HCT116 (cell line): Measurements from ENCODE around the gene PRKAR1A. TPM values are rescaled to one million over a fixed set of nuclear protein-coding genes. Genes with fewer than 3 reads are reported as not detected.

Experiments
- ATAC-seq: fragments of 200-7000 bp; cut with Tn5 transposase; 2 replicates; pipeline ENCODE4 v1.9.1; 2020; ENCODE audit warnings: mild to moderate bottlenecking, moderate library complexity
- BruUV-seq: library from RNA; stranded (reverse); fragments of 400-500 nt; replicated peaks from 2 replicates; lab custom pipeline; 2021; lab: Mats Ljungman, UMichigan
- CTCF ChIA-PET: fragments of 300-600 bp; sonication (Branson Sonifier 250); formaldehyde crosslinking; loops from one replicate; lab custom pipeline; 2021; ENCODE audit warnings: antibody characterized with exemption; lab: Charles Lee
- POLR2A ChIA-PET: fragments of 300-600, 350-600 bp; sonication (Branson Sonifier 250); formaldehyde crosslinking; loops from one replicate; lab custom pipeline; 2021; ENCODE audit warnings: antibody characterized with exemption; lab: Charles Lee
- RAD21 ChIA-PET, 2 experiments: fragments of 300-600 bp; sonication (Branson Sonifier 250); formaldehyde crosslinking; loops; one replicate each; lab custom pipeline; 2023; ENCODE audit warnings: low total read pairs in 2 of 2; ENCODE audit not compliant: uncharacterized antibody in 2 of 2, unreplicated experiment in 2 of 2, low non-redundant PET in 1 of 2; lab: Charles Lee
- DNase-seq: peaks from one replicate; pipeline ENCODE4 v3.0.0-alpha.2; 2010; ENCODE audit warnings: low read depth, low spot score
- H2AFZ ChIP-seq: fragments of 200-600 bp; shearing (Covaris generic), sonication (generic); 2 replicates; pipeline ENCODE4 v1.6.1; 2017; ENCODE audit warnings: low read depth, mixed run types, mixed read lengths, antibody characterized with exemption, low read length; ENCODE audit not compliant: poor library complexity, severe bottlenecking
- H3K27ac ChIP-seq: 2 replicates; pipeline ENCODE4 v1.5.1; 2012; ENCODE audit warnings: low read depth, low read length
- H3K27me3 ChIP-seq: fragments of 200-600 bp; sonication (generic); 2 replicates; pipeline ENCODE4 v1.6.1; 2016; ENCODE audit warnings: mixed run types, low read length, mixed read lengths; ENCODE audit not compliant: insufficient read depth
- H3K36me3 ChIP-seq, 2 experiments: fragments of 200-500 bp in 1 of 2; fragments of 200-600 bp in 1 of 2; sonication (Bioruptor generic) in 1 of 2; sonication (generic) in 1 of 2; 2 replicates each; pipeline versions ENCODE4 v1.5.1 to v1.6.1; 2014 to 2016; ENCODE audit warnings: low read length in 2 of 2, inconsistent platforms in 1 of 2, mixed read lengths in 1 of 2, mixed run types in 1 of 2; ENCODE audit not compliant: insufficient read depth in 2 of 2, control insufficient read depth in 1 of 2
- H3K4me1 ChIP-seq, 2 experiments: fragments of 200-600 bp in 1 of 2; sonication (generic) in 1 of 2; 2 replicates each; pipeline versions ENCODE4 v1.5.1 to v1.6.1; 2012 to 2017; ENCODE audit warnings: low read length in 2 of 2, inconsistent platforms in 1 of 2, mild to moderate bottlenecking in 1 of 2, mixed read lengths in 1 of 2, mixed run types in 1 of 2, moderate library complexity in 1 of 2; ENCODE audit not compliant: insufficient read depth in 2 of 2, control insufficient read depth in 1 of 2
- H3K4me2 ChIP-seq: fragments of 200-600 bp; sonication (generic); 2 replicates; pipeline ENCODE4 v1.6.1; 2017; ENCODE audit warnings: mixed run types, low read length, mixed read lengths
- H3K4me3 ChIP-seq, 2 experiments: fragments of 200-600 bp in 1 of 2; sonication (generic) in 1 of 2; replicated peaks in 1 of 2; 2 replicates each; pipeline ENCODE4 v1.5.1; 2011 to 2016; ENCODE audit warnings: low read length in 2 of 2, control low read depth in 1 of 2, low read depth in 1 of 2, mild to moderate bottlenecking in 1 of 2, mixed read lengths in 1 of 2, mixed run types in 1 of 2
- H3K79me2 ChIP-seq: fragments of 200-600 bp; sonication (generic); 2 replicates; pipeline ENCODE4 v1.6.1; 2017; ENCODE audit warnings: mild to moderate bottlenecking, mixed run types, low read length, moderate library complexity, mixed read lengths; ENCODE audit not compliant: insufficient read depth
- H3K9ac ChIP-seq: fragments of 200-600 bp; sonication (generic); 2 replicates; pipeline ENCODE4 v1.6.1; 2016; ENCODE audit warnings: low read length, mixed read lengths
- H3K9me2 ChIP-seq: fragments of 200-600 bp; sonication (generic), shearing (Covaris generic); 2 replicates; pipeline ENCODE4 v1.6.1; 2017; ENCODE audit warnings: mixed run types, mild to moderate bottlenecking, moderate library complexity; ENCODE audit not compliant: insufficient read depth
- H3K9me3 ChIP-seq, 2 experiments: fragments of 200-500 bp in 1 of 2; fragments of 200-600 bp in 1 of 2; sonication (Bioruptor generic) in 1 of 2; sonication (generic) in 1 of 2; 2 replicates each; pipeline ENCODE4 v1.6.1; 2014 to 2017; ENCODE audit warnings: low read length in 2 of 2, mixed read lengths in 2 of 2, inconsistent platforms in 1 of 2, low read depth in 1 of 2, mild to moderate bottlenecking in 1 of 2, mixed run types in 1 of 2, moderate library complexity in 1 of 2; ENCODE audit not compliant: control insufficient read depth in 1 of 2, insufficient read depth in 1 of 2
- H4K20me1 ChIP-seq: fragments of 200-600 bp; sonication (generic), shearing (Covaris generic); 2 replicates; pipeline ENCODE4 v1.6.1; 2017; ENCODE audit warnings: mixed run types, mild to moderate bottlenecking, moderate library complexity; ENCODE audit not compliant: insufficient read depth
- CEBPB ChIP-seq: IDR thresholded peaks from 2 replicates; pipeline ENCODE4 v1.6.1; 2012; ENCODE audit warnings: low read depth
- ELF1 ChIP-seq: IDR thresholded peaks from 2 replicates; pipeline ENCODE4 v1.6.1; 2012; ENCODE audit warnings: low read depth, borderline replicate concordance
- POLR2A ChIP-seq: IDR thresholded peaks from 2 replicates; pipeline ENCODE4 v1.7.0; 2011; ENCODE audit warnings: borderline replicate concordance; ENCODE audit not compliant: insufficient read depth, insufficient read length; ENCODE audit errors: extremely low read depth
- SIN3A ChIP-seq: IDR thresholded peaks from 2 replicates; pipeline ENCODE4 v1.6.1; 2012; ENCODE audit warnings: low read depth
- SP1 ChIP-seq: IDR thresholded peaks from 2 replicates; pipeline ENCODE4 v1.6.1; 2012; ENCODE audit warnings: low read depth
- TCF7L2 ChIP-seq: IDR thresholded peaks from 2 replicates; pipeline ENCODE4 v1.7.0; 2011; ENCODE audit warnings: borderline replicate concordance, inconsistent platforms; ENCODE audit not compliant: insufficient read depth, insufficient read length; ENCODE audit errors: extremely low read depth
- YY1 ChIP-seq: IDR thresholded peaks from 2 replicates; pipeline ENCODE4 v1.6.1; 2011; ENCODE audit warnings: low read length, low read depth, moderate library complexity, mild to moderate bottlenecking; ENCODE audit not compliant: insufficient replicate concordance; ENCODE audit errors: extremely low read depth
- ZNF274 ChIP-seq: fragments of 200-500 bp; sonication (Bioruptor generic); IDR thresholded peaks from 2 replicates; pipeline ENCODE4 v1.6.1; 2014; ENCODE audit warnings: mild to moderate bottlenecking, low read depth, low read length, inconsistent platforms
- intact Hi-C: fragments of 100-400 bp; cut with micrococcal nuclease; formaldehyde crosslinking; loops from 2 replicates; pipeline ENCODE4 v1.10.0; 2022
- total RNA-seq: library from RNA; stranded (reverse); gene quantifications from one replicate; pipeline ENCODE4 v1.2.1, GENCODE V29; 2021; ENCODE audit not compliant: unreplicated experiment
- TF ChIP-seq, protein P1 (sequence below), 3 experiments: fragments of 200-600 bp in 1 of 3; sonication (generic) in 1 of 3; IDR thresholded peaks in 2 of 3; conservative IDR thresholded peaks in 1 of 3; 2 replicates each; pipeline ENCODE4 v1.5.1; 2012 to 2017; ENCODE audit warnings: low read depth in 2 of 3, low read length in 2 of 3, antibody characterized with exemption in 1 of 3, borderline replicate concordance in 1 of 3, control low read depth in 1 of 3, mild to moderate bottlenecking in 1 of 3, mixed read lengths in 1 of 3, mixed run types in 1 of 3, moderate library complexity in 1 of 3; ENCODE audit not compliant: insufficient read depth in 1 of 3
- TF ChIP-seq, protein P2 (sequence below): IDR thresholded peaks from 2 replicates; pipeline ENCODE4 v1.6.1; 2012; ENCODE audit warnings: low read depth
- TF ChIP-seq, protein P3 (sequence below): IDR thresholded peaks from 2 replicates; pipeline ENCODE4 v1.6.1; 2011; ENCODE audit warnings: mild to moderate bottlenecking, low read length, moderate library complexity; ENCODE audit not compliant: insufficient replicate concordance; ENCODE audit errors: extremely low read depth

PRKAR1A gene
- total RNA-seq, 1 experiment from 2014 or later = 295 TPM

DNA sequence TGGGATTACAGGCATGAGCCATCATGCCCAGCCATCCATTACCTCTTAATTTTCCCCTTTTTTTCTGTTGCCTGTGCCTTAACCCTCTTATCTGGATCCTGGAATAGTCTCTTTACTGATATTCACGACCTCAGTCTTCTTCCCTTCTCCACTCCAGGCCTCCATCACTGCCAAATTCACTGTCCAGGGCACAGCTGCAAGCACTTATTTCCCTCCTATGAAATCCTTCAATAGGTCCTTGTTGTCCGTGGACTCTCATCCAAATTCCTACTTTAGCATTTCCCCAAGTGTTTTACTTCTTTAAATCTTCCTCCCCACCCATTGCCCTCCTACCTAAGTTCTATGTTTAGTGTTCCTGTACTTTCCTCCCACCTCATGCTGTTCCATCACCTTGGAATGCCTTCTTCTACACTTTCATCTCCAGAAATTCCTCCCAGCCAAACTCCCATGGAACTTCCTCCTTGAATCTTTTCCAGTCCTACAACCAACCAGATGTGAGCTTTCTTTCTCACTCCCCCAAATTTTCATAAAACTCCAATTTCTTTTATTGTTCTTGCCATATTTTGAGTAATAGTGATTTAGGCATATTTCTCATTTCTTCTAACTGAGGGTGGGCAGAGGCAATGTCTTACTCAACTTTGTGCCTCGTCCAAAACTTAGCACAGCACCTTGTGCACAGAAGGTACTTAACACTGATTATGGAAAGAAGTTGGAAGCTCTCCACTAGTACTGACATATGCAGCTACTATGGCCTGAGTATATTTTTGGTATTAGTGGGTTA lies 53.6 kb downstream of the PRKAR1A start:
- no peaks in the 10 kb centered on the region for H4K20me1 ChIP-seq
- H3K4me1 ChIP-seq = no peaks in the 10 kb centered on the region
- intact Hi-C loops = no loop called here
- no TSS peak for BruUV-seq
- POLR2A ChIA-PET = no interaction called here
- RAD21 ChIA-PET = no interaction called here
- H3K36me3 ChIP-seq = no peaks in the 10 kb centered on the region
- no peaks in the 10 kb centered on the region for H3K9me3 ChIP-seq
- CTCF ChIA-PET = no interaction called here
- no peaks in the 10 kb centered on the region for H3K27me3 ChIP-seq
- H3K9ac ChIP-seq = no peak overlapping the region
- no peaks in the 10 kb centered on the region for H3K79me2 ChIP-seq
- H3K9me2 ChIP-seq = no peaks in the 10 kb centered on the region
- DNase-seq (no peak), ATAC-seq (no peak)
- H3K27ac ChIP-seq = no peak overlapping the region
- TF ChIP-seq POLR2A (no peak), SP1 (no peak), ZNF274 (no peak), TCF7L2 (no peak), CEBPB (no peak), YY1 (no peak), SIN3A (no peak), ELF1 (no peak)
- TF ChIP-seq, protein P1, sequence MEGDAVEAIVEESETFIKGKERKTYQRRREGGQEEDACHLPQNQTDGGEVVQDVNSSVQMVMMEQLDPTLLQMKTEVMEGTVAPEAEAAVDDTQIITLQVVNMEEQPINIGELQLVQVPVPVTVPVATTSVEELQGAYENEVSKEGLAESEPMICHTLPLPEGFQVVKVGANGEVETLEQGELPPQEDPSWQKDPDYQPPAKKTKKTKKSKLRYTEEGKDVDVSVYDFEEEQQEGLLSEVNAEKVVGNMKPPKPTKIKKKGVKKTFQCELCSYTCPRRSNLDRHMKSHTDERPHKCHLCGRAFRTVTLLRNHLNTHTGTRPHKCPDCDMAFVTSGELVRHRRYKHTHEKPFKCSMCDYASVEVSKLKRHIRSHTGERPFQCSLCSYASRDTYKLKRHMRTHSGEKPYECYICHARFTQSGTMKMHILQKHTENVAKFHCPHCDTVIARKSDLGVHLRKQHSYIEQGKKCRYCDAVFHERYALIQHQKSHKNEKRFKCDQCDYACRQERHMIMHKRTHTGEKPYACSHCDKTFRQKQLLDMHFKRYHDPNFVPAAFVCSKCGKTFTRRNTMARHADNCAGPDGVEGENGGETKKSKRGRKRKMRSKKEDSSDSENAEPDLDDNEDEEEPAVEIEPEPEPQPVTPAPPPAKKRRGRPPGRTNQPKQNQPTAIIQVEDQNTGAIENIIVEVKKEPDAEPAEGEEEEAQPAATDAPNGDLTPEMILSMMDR (IDR thresholded peaks at IDR 0.05 in 2 of 3, conservative IDR thresholded peaks at IDR 0.05 in 1 of 3; ENCODE audit: borderline replicate concordance in 1 of 3, insufficient read depth in 1 of 3, low read depth in 2 of 3, low read length in 2 of 3) = no peak
- TF ChIP-seq, protein P2, sequence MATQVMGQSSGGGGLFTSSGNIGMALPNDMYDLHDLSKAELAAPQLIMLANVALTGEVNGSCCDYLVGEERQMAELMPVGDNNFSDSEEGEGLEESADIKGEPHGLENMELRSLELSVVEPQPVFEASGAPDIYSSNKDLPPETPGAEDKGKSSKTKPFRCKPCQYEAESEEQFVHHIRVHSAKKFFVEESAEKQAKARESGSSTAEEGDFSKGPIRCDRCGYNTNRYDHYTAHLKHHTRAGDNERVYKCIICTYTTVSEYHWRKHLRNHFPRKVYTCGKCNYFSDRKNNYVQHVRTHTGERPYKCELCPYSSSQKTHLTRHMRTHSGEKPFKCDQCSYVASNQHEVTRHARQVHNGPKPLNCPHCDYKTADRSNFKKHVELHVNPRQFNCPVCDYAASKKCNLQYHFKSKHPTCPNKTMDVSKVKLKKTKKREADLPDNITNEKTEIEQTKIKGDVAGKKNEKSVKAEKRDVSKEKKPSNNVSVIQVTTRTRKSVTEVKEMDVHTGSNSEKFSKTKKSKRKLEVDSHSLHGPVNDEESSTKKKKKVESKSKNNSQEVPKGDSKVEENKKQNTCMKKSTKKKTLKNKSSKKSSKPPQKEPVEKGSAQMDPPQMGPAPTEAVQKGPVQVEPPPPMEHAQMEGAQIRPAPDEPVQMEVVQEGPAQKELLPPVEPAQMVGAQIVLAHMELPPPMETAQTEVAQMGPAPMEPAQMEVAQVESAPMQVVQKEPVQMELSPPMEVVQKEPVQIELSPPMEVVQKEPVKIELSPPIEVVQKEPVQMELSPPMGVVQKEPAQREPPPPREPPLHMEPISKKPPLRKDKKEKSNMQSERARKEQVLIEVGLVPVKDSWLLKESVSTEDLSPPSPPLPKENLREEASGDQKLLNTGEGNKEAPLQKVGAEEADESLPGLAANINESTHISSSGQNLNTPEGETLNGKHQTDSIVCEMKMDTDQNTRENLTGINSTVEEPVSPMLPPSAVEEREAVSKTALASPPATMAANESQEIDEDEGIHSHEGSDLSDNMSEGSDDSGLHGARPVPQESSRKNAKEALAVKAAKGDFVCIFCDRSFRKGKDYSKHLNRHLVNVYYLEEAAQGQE = no peak
- TF ChIP-seq, protein P3, sequence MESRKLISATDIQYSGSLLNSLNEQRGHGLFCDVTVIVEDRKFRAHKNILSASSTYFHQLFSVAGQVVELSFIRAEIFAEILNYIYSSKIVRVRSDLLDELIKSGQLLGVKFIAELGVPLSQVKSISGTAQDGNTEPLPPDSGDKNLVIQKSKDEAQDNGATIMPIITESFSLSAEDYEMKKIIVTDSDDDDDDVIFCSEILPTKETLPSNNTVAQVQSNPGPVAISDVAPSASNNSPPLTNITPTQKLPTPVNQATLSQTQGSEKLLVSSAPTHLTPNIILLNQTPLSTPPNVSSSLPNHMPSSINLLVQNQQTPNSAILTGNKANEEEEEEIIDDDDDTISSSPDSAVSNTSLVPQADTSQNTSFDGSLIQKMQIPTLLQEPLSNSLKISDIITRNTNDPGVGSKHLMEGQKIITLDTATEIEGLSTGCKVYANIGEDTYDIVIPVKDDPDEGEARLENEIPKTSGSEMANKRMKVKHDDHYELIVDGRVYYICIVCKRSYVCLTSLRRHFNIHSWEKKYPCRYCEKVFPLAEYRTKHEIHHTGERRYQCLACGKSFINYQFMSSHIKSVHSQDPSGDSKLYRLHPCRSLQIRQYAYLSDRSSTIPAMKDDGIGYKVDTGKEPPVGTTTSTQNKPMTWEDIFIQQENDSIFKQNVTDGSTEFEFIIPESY = no peak
- no peak overlapping the region for H3K4me3 ChIP-seq
- no peak overlapping the region for H2AFZ ChIP-seq
- H3K4me2 ChIP-seq = no peak overlapping the region
